HFFc6 (cell line): ENCODE results near the gene HSPB9. TPM values are rescaled to one million over a fixed set of nuclear protein-coding genes. Genes with fewer than 3 reads are reported as not detected.

Experiments used
- DNase-seq: peaks from one replicate; pipeline ENCODE4 v3.0.0-alpha.2; 2018
- H3K27ac Mint-ChIP-seq: 2 replicates; pipeline ENCODE4 v1.8.0; 2020; ENCODE audit warnings: mild to moderate bottlenecking, mixed read lengths
- H3K27me3 Mint-ChIP-seq: 2 replicates; pipeline ENCODE4 v1.8.0; 2021; ENCODE audit warnings: mild to moderate bottlenecking, moderate library complexity, mixed read lengths; ENCODE audit not compliant: insufficient read depth
- H3K36me3 Mint-ChIP-seq: 2 replicates; pipeline ENCODE4 v1.8.0; 2021; ENCODE audit warnings: low read depth, mixed read lengths
- H3K4me1 Mint-ChIP-seq: 2 replicates; pipeline ENCODE4 v1.8.0; 2020; ENCODE audit warnings: low read depth, mixed read lengths
- H3K4me3 Mint-ChIP-seq: 2 replicates; pipeline ENCODE4 v1.8.0; 2020; ENCODE audit warnings: mild to moderate bottlenecking, moderate library complexity, mixed read lengths
- H3K9me3 Mint-ChIP-seq: 2 replicates; pipeline ENCODE4 v1.8.0; 2020; ENCODE audit warnings: mild to moderate bottlenecking, mixed read lengths
- long read RNA-seq: library from polyadenylated mRNA; unstranded; transcript quantifications from one replicate; pipeline ENCODE4 v2.0.0, GENCODE V29; 2019
- total RNA-seq, 6 experiments: library from RNA; stranded (reverse); fragmentation: NEBNext Ultra II Directional; extraction: Animal tissue kit (Norgen Biotek cat#: 25700); gene quantifications; 2 replicates in 1 of 6; 3 replicates in 5 of 6; pipeline ENCODE4 v1.2.3, GENCODE V29; 2021
- TF ChIP-seq, protein P1 (sequence below): fragments of 200-600 bp; sonication (generic); IDR thresholded peaks from 2 replicates; pipeline ENCODE4 v1.5.0; 2021; ENCODE audit warnings: antibody characterized with exemption, mild to moderate bottlenecking

Gene HSPB9, protein sequence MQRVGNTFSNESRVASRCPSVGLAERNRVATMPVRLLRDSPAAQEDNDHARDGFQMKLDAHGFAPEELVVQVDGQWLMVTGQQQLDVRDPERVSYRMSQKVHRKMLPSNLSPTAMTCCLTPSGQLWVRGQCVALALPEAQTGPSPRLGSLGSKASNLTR
- total RNA-seq: not detected
- long read RNA-seq, partial matches to known transcripts: 0 of 2 reads
- long read RNA-seq, other reads (novel, unspliced or antisense): 0 of 2 reads

DNA sequence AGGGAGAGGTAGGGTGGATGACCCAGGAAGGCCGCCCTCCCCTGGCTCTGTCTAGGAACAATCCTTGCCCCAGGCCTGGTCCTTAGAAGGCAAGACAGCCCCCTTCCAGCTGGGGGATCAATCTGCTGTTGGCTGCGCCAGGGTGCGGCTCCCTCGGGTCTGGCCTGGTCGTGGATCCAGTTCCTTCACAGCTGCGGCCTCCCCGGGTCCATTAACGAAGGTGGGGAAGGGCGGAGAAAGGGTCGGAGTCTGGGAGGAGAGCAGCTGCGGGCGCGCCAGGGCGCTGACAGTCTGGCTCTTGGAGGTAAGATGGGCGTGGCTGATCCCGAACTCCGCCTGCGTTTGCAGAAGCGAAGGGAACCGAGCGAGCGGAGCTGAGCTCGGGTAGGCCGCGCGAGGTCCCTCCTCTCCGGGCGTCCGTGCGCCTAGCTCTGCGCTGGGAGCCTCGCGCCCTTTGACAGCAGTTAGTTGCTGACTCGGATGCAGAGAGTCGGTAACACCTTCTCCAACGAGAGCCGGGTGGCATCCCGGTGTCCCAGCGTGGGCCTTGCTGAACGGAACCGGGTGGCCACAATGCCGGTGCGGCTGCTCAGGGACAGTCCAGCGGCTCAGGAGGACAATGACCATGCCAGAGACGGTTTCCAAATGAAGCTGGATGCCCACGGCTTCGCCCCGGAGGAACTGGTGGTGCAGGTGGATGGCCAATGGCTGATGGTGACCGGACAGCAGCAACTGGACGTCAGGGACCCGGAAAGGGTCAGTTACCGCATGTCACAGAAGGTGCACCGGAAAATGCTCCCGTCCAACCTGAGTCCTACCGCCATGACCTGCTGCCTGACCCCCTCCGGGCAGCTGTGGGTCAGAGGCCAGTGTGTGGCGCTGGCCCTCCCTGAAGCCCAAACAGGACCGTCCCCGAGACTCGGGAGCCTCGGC is at the start of gene HSPB9:
TSS of gene HSPB9 (plus strand) at position 434 of the 933 bp plus-strand sequence. CDS start at position 481, 47 bp downstream.
- H3K27me3 Mint-ChIP-seq: peaks cover 6% of the 10 kb centered on the region

DNA sequence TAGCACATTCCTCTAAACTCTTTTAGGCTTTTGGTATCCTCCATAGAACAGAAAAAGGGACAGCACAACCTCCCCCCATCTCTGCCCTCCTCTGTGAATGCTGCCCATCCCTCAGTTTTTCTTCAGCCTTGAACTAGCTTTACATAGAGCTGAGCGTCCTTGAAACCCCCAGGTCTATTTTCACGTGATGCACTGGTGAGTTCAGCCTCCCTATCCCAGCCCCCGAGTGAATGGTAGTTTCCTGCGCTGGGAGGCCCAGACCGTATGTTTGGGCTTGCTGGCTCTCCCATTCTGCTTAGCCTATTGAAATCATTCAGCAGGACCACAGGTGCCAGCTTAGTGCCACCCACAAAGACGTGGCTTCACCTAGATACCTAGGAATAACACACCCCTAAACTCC is 46.8 kb upstream of the HSPB9 start:
- no peak overlapping the region for H3K4me3 Mint-ChIP-seq
- peaks cover 43% of the 10 kb centered on the region for H3K27me3 Mint-ChIP-seq
- no peaks in the 10 kb centered on the region for H3K36me3 Mint-ChIP-seq
- no peaks in the 10 kb centered on the region for H3K9me3 Mint-ChIP-seq
- H3K4me1 Mint-ChIP-seq: peaks cover 16% of the 10 kb centered on the region
- no peak for DNase-seq
- TF ChIP-seq, protein P1, sequence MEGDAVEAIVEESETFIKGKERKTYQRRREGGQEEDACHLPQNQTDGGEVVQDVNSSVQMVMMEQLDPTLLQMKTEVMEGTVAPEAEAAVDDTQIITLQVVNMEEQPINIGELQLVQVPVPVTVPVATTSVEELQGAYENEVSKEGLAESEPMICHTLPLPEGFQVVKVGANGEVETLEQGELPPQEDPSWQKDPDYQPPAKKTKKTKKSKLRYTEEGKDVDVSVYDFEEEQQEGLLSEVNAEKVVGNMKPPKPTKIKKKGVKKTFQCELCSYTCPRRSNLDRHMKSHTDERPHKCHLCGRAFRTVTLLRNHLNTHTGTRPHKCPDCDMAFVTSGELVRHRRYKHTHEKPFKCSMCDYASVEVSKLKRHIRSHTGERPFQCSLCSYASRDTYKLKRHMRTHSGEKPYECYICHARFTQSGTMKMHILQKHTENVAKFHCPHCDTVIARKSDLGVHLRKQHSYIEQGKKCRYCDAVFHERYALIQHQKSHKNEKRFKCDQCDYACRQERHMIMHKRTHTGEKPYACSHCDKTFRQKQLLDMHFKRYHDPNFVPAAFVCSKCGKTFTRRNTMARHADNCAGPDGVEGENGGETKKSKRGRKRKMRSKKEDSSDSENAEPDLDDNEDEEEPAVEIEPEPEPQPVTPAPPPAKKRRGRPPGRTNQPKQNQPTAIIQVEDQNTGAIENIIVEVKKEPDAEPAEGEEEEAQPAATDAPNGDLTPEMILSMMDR: no peak
- no peak overlapping the region for H3K27ac Mint-ChIP-seq

More for the DNA sequence above, at the start of gene HSPB9:
- Mint-ChIP-seq H3K36me3 (peaks cover 15% of the 10 kb centered on the region), H3K4me3 (no peak within 1 kb of the TSS), H3K27ac (no peak within 1 kb of the TSS; the same call in 1 of the 2 replicates), H3K9me3 (no peaks in the 10 kb centered on the region), H3K4me1 (peaks cover 21% of the 10 kb centered on the region)
- DNase-seq: no peak
- TF ChIP-seq, protein P1: no peak

DNA sequence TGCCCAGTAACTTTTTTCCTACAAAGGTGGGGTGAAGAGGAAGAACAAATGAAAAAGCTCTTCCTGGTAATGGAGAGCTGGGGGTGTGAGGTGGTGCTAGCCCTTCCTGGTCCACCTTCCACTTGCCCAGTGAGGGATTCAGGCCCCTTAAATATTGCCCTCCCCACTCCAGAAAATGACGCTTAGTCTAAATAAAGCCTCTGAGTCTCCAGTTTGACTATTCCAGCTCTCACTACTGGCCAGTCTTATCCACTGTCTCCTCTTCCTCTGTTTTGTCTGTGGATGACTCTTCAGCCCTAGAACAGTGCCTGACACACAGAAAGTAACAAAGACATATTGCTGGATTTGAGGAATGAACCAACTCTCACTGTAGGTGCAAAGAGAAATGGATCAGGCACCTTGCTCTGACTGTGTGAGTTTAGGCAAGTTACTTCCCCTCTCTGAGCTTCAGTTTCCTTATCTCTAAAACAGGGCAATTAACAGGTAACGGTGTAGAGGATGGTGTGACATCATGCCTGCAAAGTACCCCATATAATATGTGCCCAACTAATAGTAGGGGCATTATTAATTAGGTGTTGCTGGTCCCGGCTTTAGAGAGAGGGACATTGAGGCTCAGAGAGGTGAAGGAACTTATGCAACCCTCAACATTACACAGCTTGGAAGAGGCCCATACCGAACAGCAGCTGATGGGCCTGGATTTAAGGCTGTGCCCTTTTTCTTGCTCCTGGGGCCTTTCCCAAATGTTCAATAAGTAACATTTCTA is 45.6 kb upstream of the HSPB9 start:
- Mint-ChIP-seq H3K9me3 (no peaks in the 10 kb centered on the region), H3K27me3 (peaks cover 37% of the 10 kb centered on the region), H3K27ac (no peak overlapping the region)

DNA sequence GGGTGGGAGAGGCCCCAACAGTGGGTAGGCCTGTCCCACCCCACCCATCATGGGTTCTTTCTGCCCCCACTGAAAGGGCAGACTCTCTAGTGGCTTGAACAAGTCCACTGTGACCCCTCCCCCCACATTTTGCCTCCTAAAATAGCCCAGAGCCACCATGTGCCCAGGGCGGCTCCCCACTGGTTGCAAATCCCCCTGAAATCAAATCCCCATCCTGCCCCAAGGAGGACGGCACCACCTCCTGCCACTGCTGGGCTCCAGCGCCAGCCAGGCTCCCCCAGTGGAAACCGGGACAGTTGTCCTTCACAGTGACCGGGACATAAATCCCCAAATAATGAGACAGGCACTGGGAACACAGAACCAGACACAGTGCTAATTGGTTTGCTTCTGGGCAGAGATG is 44.8 kb upstream of the HSPB9 start:
- TF ChIP-seq, protein P1: no peak
- Mint-ChIP-seq H3K27ac (no peak overlapping the region), H3K27me3 (peaks cover 34% of the 10 kb centered on the region), H3K9me3 (no peaks in the 10 kb centered on the region), H3K4me3 (no peak overlapping the region), H3K36me3 (no peaks in the 10 kb centered on the region), H3K4me1 (peaks cover 22% of the 10 kb centered on the region)
- no peak for DNase-seq

More for the DNA sequence above, 45.6 kb upstream of the HSPB9 start:
- Mint-ChIP-seq H3K4me1 (peaks cover 16% of the 10 kb centered on the region), H3K4me3 (no peak overlapping the region), H3K36me3 (no peaks in the 10 kb centered on the region)
- DNase-seq: no peak
- TF ChIP-seq, protein P1: no peak

DNA sequence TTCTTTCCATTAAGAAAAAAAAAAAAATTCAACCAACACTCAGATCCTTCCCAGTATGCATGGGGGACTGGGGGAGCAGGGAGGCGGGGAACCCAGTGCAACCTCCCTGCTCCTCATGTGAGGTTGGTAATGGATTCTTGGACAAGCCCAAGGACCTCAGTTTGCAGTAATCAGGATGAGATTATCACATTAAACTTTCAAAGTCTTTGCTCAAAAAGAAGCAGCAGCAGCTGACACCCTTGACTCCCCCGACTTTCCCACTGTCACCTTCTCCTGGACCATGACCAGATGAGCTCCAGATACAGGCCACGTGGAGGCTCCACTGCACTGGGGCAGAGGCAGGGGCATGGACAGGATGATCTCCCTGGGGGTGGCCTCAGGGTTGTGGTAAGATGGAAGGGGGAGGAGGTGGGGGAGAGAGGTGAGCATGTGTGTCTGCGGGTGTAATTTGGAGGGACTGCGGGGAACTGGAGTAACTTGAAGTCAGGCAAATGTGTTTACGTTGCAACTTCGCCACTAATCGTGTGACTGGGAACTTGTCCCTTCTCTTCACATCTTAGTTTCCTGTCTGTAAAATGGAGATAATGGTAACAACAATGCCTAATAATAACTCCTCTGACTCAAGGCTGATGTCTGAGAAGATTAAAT is 44.1 kb upstream of the HSPB9 start:
- H3K4me3 Mint-ChIP-seq: no peak overlapping the region
- H3K4me1 Mint-ChIP-seq: peaks cover 18% of the 10 kb centered on the region
- H3K27me3 Mint-ChIP-seq: peaks cover 33% of the 10 kb centered on the region
- no peaks in the 10 kb centered on the region for H3K9me3 Mint-ChIP-seq
- TF ChIP-seq, protein P1: no peak
- H3K36me3 Mint-ChIP-seq: no peaks in the 10 kb centered on the region
- DNase-seq: no peak
- H3K27ac Mint-ChIP-seq: no peak overlapping the region
